AG04450 (cell line): ENCODE results near the gene PPP1R18. TPM values are rescaled to one million over a fixed set of nuclear protein-coding genes. Genes with fewer than 3 reads are reported as not detected.
"Not testable (repeated sequence)": the region's sequence is repeated elsewhere in the genome, so short reads cannot be mapped to it uniquely, and the experiment has no call there.

Experiments used
- CTCF ChIA-PET: fragments of 300-600, 350-600 bp; formaldehyde crosslinking; extraction: SDS; loops from one replicate; lab custom pipeline; 2022; ENCODE audit warnings: antibody characterized with exemption, inconsistent platforms; lab: Charles Lee
- POLR2A ChIA-PET: fragments of 350-600 bp; formaldehyde crosslinking; extraction: SDS; loops from one replicate; lab custom pipeline; 2021; ENCODE audit warnings: antibody characterized with exemption, inconsistent platforms; lab: Yijun Ruan, JAX
- DNase-seq: peaks from one replicate; pipeline ENCODE4 v3.0.0-alpha.2; 2011; ENCODE audit warnings: low read depth, low spot score
- H3K27ac ChIP-seq: one replicate; pipeline ENCODE4 v1.5.1; 2012; ENCODE audit warnings: low read depth, low read length, control low read depth
- H3K27me3 ChIP-seq: one replicate; pipeline ENCODE4 v1.6.0; 2012; ENCODE audit warnings: low read length; ENCODE audit not compliant: control insufficient read depth, insufficient read depth
- H3K4me3 ChIP-seq: 2 replicates; pipeline ENCODE4 v1.5.1; 2011; ENCODE audit warnings: mild to moderate bottlenecking, low read depth, low read length, control low read depth
- H3K9me3 ChIP-seq: 2 replicates; pipeline ENCODE4 v1.5.1; 2012; ENCODE audit warnings: low read length; ENCODE audit not compliant: control insufficient read depth, insufficient read depth
- CTCF ChIP-seq: IDR thresholded peaks from 2 replicates; pipeline ENCODE4 v1.5.1; 2011; ENCODE audit warnings: low read depth, low read length, control low read depth, inconsistent platforms
- polyA plus RNA-seq: library from polyadenylated mRNA; depleted of rRNA; stranded (reverse); fragments of >200 nt; gene quantifications from 2 replicates; pipeline ENCODE4 v1.2.3, GENCODE V29; 2011

PPP1R18 gene
- polyA plus RNA-seq, 1 experiment, result 83.2 TPM

- peak overlapping the region; percentile 7; the same call in 1 of the 2 replicates for H3K4me3 ChIP-seq
- no peaks in the 10 kb centered on the region for H3K27me3 ChIP-seq
- POLR2A ChIA-PET, result interaction anchor here (0.7 to 1.4 kb wide), 4 partner anchors 17 to 52 kb away, joined by 3 to 9 read pairs (median 3); partner anchors contain the start of genes DHX16 and FLOT1
- no peaks in the 10 kb centered on the region for H3K9me3 ChIP-seq
- CTCF ChIA-PET, result interaction anchor here (1.1 to 5.0 kb wide), 4 partner anchors 45 to 362 kb away, joined by 3 to 105 read pairs (median 5); partner anchors contain the start of gene DHX16
- DNase-seq, result no peak
- H3K27ac ChIP-seq, result peak overlapping the region; percentile 25
- no peak for TF ChIP-seq CTCF
Observed at GRCh38 chr6:30724906-30725667, 38.6 kb upstream of the PPP1R18 start.

GRCh38 chr6:30723843-30724741 is 37.6 kb upstream of the PPP1R18 start:
- not testable (repeated sequence) for H3K27me3 ChIP-seq, H3K9me3 ChIP-seq, DNase-seq
- Histone ChIP-seq H3K27ac (peak overlapping the region; percentile 25), H3K4me3 (peak overlapping the region; percentile 75)
- POLR2A ChIA-PET, result interaction anchor here (0.7 to 4.9 kb wide), 4 partner anchors 18 to 106 kb away, joined by 3 to 43 read pairs (median 3); partner anchors contain the start of genes DHX16, FLOT1, MRPS18B and NRM
- CTCF ChIA-PET, result interaction anchor here (0.9 to 5.0 kb wide), 10 partner anchors 8 to 363 kb away, joined by 3 to 105 read pairs (median 6); partner anchors contain the start of genes DHX16, NRM and VARS2

- POLR2A ChIA-PET, result interaction anchor here (0.5 to 4.9 kb wide), 6 partner anchors 34 to 1077 kb away, joined by 3 to 43 read pairs (median 12); partner anchors contain the start of genes MRPS18B and NRM
- DNase-seq, H3K27me3 ChIP-seq, H3K9me3 ChIP-seq, H3K27ac ChIP-seq: not testable (repeated sequence)
- CTCF ChIA-PET, result interaction anchor here (0.5 to 5.0 kb wide), 18 partner anchors 8 to 364 kb away, joined by 3 to 105 read pairs (median 5); partner anchors contain the start of genes DHX16, FLOT1, NRM and VARS2
- peak overlapping the region; percentile 75 for H3K4me3 ChIP-seq
Observed at GRCh38 chr6:30723159-30723842, 36.9 kb upstream of the PPP1R18 start.

GRCh38 chr6:30722280-30723112 is 36.1 kb upstream of the PPP1R18 start:
- CTCF ChIA-PET, result interaction anchor here (0.5 to 5.0 kb wide), 24 partner anchors 9 to 1532 kb away, joined by 3 to 105 read pairs (median 4); partner anchors contain the start of genes DHX16, FLOT1, NRM and VARS2
- Histone ChIP-seq H3K4me3 (peak overlapping the region; percentile 75), H3K27ac (peak overlapping the region; percentile 81), H3K9me3 (no peaks in the 10 kb centered on the region), H3K27me3 (no peaks in the 10 kb centered on the region)
- DNase-seq, result no peak
- TF ChIP-seq CTCF, result peak; percentile 94
- POLR2A ChIA-PET, result interaction anchor here (0.5 to 4.9 kb wide), 9 partner anchors 8 to 1078 kb away, joined by 3 to 43 read pairs (median 5); partner anchors contain the start of genes MRPS18B and NRM

- not testable (repeated sequence) for DNase-seq, H3K27me3 ChIP-seq, H3K9me3 ChIP-seq
- Histone ChIP-seq H3K4me3 (peak overlapping the region; percentile 75), H3K27ac (peak overlapping the region; percentile 81)
- POLR2A ChIA-PET, result interaction anchor here (0.6 to 4.9 kb wide), 12 partner anchors 9 to 107 kb away, joined by 3 to 43 read pairs (median 4); partner anchors contain the start of genes DHX16, IER3 and NRM
- CTCF ChIA-PET, result interaction anchor here (0.5 to 5.0 kb wide), 20 partner anchors 10 to 1533 kb away, joined by 3 to 105 read pairs (median 5); partner anchors contain the start of genes DHX16 and VARS2
Observed at GRCh38 chr6:30722025-30722279, 35.5 kb upstream of the PPP1R18 start.
